B cell (primary cell): ENCODE data around the gene SYNJ2.

Experiments used
- EZH2 ChIP-seq: IDR thresholded peaks from 2 replicates; pipeline ENCODE4 v1.6.1; 2012; ENCODE audit warnings: borderline replicate concordance, low read depth, mild to moderate bottlenecking, moderate library complexity, low read length; ENCODE audit not compliant: insufficient read depth, poor library complexity, severe bottlenecking
- TF ChIP-seq, protein P1 (sequence below): fragments of 200-600 bp; IDR thresholded peaks from one replicate; pipeline ENCODE4 v1.8.0; 2022; ENCODE audit warnings: antibody characterized with exemption, mild to moderate bottlenecking

DNA sequence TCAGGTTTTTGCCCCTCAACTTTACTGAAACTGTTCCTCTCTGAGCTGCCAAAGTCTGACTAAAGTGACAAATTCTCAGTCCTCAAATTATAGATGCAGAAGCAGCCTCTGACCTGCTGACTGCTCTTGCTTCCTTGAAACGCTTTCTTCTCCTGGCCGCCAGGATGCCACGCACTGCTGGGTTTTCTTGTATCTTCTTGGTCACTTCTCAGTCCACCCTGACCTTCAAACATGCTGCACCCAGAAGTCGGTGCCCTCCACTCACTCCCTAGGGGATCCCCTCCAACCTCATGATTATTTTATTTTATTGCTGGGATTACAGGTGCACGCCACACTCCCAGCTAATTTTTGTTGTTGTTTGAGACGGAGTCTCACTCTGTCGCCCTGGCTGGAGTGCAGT is 24.7 kb downstream of the SYNJ2 start:
- TF ChIP-seq, protein P1, sequence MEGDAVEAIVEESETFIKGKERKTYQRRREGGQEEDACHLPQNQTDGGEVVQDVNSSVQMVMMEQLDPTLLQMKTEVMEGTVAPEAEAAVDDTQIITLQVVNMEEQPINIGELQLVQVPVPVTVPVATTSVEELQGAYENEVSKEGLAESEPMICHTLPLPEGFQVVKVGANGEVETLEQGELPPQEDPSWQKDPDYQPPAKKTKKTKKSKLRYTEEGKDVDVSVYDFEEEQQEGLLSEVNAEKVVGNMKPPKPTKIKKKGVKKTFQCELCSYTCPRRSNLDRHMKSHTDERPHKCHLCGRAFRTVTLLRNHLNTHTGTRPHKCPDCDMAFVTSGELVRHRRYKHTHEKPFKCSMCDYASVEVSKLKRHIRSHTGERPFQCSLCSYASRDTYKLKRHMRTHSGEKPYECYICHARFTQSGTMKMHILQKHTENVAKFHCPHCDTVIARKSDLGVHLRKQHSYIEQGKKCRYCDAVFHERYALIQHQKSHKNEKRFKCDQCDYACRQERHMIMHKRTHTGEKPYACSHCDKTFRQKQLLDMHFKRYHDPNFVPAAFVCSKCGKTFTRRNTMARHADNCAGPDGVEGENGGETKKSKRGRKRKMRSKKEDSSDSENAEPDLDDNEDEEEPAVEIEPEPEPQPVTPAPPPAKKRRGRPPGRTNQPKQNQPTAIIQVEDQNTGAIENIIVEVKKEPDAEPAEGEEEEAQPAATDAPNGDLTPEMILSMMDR, result no peak
- no peak for TF ChIP-seq EZH2
